ENCODE measurements around the gene TLR6.

TLR6 gene

DNA sequence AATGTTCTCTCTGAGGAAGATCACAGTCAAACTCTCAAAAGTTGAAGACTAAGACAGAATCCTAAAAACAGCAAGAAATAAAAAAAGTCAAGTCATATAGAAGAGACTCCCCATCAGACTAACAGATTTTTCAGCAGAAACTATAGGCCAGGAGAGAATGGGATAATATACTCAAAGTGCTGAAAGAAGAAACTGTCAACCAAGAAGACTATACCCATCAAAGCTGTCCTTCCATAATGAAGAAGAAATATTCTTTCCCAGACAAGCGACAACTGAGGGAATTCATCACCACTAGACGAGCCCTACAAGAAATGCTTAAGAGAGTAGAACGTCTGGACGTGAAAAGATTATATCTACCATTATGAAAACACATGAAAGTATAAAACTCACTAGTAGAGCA is 22.0 kb downstream of the TLR6 start:
- H3K36me3 ChIP-seq (ENCODE audit: insufficient read depth, low read length): no peaks in the 10 kb centered on the region
- no peaks in the 10 kb centered on the region for H3F3A ChIP-seq (ENCODE audit: low read depth)
- H2AFZ ChIP-seq (ENCODE audit: low read length): no peak overlapping the region
- no peak overlapping the region for H3K4me3 ChIP-seq (ENCODE audit: low read length, poor library complexity, severe bottlenecking)
- H3K4me2 ChIP-seq (ENCODE audit: low read depth, low read length, poor library complexity, severe bottlenecking): no peak overlapping the region
- no peak overlapping the region for H3K9ac ChIP-seq (ENCODE audit: low read depth, low read length, poor library complexity, severe bottlenecking)
- H3K79me2 ChIP-seq (ENCODE audit: insufficient read depth, low read length): no peaks in the 10 kb centered on the region
- peaks cover 4% of the 10 kb centered on the region for H3K4me1 ChIP-seq (ENCODE audit: insufficient read depth, low read length, poor library complexity, severe bottlenecking)
- no peaks in the 10 kb centered on the region for H3K9me2 ChIP-seq (replicated peaks; ENCODE audit: low read depth, low read length)
- TF ChIP-seq EZH2phosphoT487 (IDR thresholded peaks at IDR 0.05; ENCODE audit: borderline replicate concordance): no peak
- TF ChIP-seq, protein P1, sequence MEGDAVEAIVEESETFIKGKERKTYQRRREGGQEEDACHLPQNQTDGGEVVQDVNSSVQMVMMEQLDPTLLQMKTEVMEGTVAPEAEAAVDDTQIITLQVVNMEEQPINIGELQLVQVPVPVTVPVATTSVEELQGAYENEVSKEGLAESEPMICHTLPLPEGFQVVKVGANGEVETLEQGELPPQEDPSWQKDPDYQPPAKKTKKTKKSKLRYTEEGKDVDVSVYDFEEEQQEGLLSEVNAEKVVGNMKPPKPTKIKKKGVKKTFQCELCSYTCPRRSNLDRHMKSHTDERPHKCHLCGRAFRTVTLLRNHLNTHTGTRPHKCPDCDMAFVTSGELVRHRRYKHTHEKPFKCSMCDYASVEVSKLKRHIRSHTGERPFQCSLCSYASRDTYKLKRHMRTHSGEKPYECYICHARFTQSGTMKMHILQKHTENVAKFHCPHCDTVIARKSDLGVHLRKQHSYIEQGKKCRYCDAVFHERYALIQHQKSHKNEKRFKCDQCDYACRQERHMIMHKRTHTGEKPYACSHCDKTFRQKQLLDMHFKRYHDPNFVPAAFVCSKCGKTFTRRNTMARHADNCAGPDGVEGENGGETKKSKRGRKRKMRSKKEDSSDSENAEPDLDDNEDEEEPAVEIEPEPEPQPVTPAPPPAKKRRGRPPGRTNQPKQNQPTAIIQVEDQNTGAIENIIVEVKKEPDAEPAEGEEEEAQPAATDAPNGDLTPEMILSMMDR (conservative IDR thresholded peaks at IDR 0.05; ENCODE audit: low read length): no peak
- H3K9me3 ChIP-seq (ENCODE audit: insufficient read depth, low read depth, low read length): 0 out of 2 replicates have a peak, but pooled peaks cover 5% of the 10 kb centered on the region
- no peaks in the 10 kb centered on the region for H4K20me1 ChIP-seq (ENCODE audit: insufficient read depth, low read length, poor library complexity, severe bottlenecking)
- H3K27me3 ChIP-seq (ENCODE audit: insufficient read depth, low read length, poor library complexity, severe bottlenecking): peaks cover 5% of the 10 kb centered on the region

DNA sequence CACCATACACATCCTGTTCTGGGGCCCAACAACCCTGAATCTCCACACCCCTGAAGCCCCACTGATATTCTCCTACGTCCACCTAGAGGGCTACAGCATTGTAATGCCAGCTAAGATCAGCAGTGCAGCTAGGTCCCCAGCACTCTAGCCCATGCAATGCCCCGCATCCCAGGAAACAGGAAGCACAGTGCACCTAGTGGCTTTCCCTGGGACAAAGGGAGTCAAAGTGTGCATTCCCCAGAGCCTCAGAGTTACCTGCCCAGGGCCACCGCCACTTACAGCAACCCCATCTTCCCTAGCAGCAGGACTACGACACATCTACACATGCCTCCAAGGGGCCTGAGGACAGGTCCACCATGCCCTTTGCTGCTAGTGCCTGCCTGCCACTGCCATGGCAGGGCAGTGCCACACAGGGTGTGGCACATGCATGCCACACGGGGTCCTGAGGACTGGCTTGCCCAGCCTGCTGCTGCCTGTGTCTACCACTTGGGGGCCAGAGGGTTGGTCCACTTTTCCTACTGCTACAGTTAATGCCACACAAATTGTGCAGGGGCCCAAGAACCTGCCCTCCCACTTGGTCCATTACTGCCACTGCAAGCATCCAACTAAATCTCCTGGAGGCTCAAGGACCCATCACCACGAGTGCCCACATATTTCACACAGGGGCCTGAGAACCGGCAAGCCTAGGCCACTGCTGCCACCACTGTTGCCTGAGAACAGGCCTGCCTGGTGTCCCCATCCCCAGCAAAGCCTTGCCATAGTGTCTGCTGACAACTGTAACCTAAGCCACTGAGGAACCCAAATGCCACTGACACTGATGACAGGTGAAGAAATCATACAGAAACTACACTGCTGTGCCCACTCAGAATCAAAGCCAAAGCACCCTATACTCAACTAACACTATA is 23.7 kb downstream of the TLR6 start:
- H3K9ac ChIP-seq (ENCODE audit: low read depth, low read length, poor library complexity, severe bottlenecking): no peak overlapping the region
- TF ChIP-seq, protein P1 (conservative IDR thresholded peaks at IDR 0.05; ENCODE audit: low read length): no peak; the same call in 1 of the 2 replicates
- TF ChIP-seq EZH2phosphoT487 (IDR thresholded peaks at IDR 0.05; ENCODE audit: borderline replicate concordance): no peak
- no peaks in the 10 kb centered on the region for H3K9me2 ChIP-seq (replicated peaks; ENCODE audit: low read depth, low read length)
- no peak overlapping the region for H3K4me2 ChIP-seq (ENCODE audit: low read depth, low read length, poor library complexity, severe bottlenecking)
- peaks cover 5% of the 10 kb centered on the region for H3K27me3 ChIP-seq (ENCODE audit: insufficient read depth, low read length, poor library complexity, severe bottlenecking)
- no peak overlapping the region for H3K4me3 ChIP-seq (ENCODE audit: low read length, poor library complexity, severe bottlenecking)
- peaks cover under 1% of the 10 kb centered on the region for H3K4me1 ChIP-seq (ENCODE audit: insufficient read depth, low read length, poor library complexity, severe bottlenecking)
- H3K36me3 ChIP-seq (ENCODE audit: insufficient read depth, low read length): no peaks in the 10 kb centered on the region
- H3F3A ChIP-seq (ENCODE audit: low read depth): no peaks in the 10 kb centered on the region
- no peak overlapping the region for H2AFZ ChIP-seq (ENCODE audit: low read length)
- no peaks in the 10 kb centered on the region for H3K79me2 ChIP-seq (ENCODE audit: insufficient read depth, low read length)
- 0 out of 2 replicates have a peak, but pooled peaks cover 5% of the 10 kb centered on the region for H3K9me3 ChIP-seq (ENCODE audit: insufficient read depth, low read depth, low read length)
- H4K20me1 ChIP-seq (ENCODE audit: insufficient read depth, low read length, poor library complexity, severe bottlenecking): no peaks in the 10 kb centered on the region

DNA sequence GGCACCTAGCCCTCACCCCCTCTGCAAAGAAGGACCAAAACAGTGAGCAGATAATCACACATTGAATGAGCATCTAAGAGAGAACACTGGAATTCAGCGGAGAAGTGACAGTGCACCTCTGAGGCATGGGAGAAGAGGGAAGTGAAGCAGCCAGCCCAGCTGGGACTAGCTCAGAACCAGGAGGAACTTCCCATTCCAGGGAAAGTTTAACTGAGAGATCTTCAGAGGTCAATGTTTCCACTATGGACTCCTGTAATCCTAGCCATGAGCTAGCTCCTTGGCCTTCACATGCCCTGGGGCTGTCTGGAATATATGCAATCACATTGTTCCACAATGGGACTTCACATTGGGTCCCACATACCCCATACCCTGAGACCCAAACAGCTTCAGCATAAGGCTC is 24.4 kb downstream of the TLR6 start:
- Histone ChIP-seq H3K27me3 (ENCODE audit: insufficient read depth, low read length, poor library complexity, severe bottlenecking) (peaks cover 5% of the 10 kb centered on the region), H3K9me3 (ENCODE audit: insufficient read depth, low read depth, low read length) (0 out of 2 replicates have a peak, but pooled peaks cover 5% of the 10 kb centered on the region), H3F3A (ENCODE audit: low read depth) (no peaks in the 10 kb centered on the region), H3K9me2 (replicated peaks; ENCODE audit: low read depth, low read length) (no peaks in the 10 kb centered on the region), H2AFZ (ENCODE audit: low read length) (no peak overlapping the region), H3K4me2 (ENCODE audit: low read depth, low read length, poor library complexity, severe bottlenecking) (no peak overlapping the region), H4K20me1 (ENCODE audit: insufficient read depth, low read length, poor library complexity, severe bottlenecking) (no peaks in the 10 kb centered on the region), H3K36me3 (ENCODE audit: insufficient read depth, low read length) (no peaks in the 10 kb centered on the region), H3K4me1 (ENCODE audit: insufficient read depth, low read length, poor library complexity, severe bottlenecking) (no peaks in the 10 kb centered on the region), H3K9ac (ENCODE audit: low read depth, low read length, poor library complexity, severe bottlenecking) (no peak overlapping the region), H3K4me3 (ENCODE audit: low read length, poor library complexity, severe bottlenecking) (no peak overlapping the region), H3K79me2 (ENCODE audit: insufficient read depth, low read length) (no peaks in the 10 kb centered on the region)
- no peak for TF ChIP-seq EZH2phosphoT487 (IDR thresholded peaks at IDR 0.05; ENCODE audit: borderline replicate concordance)
- TF ChIP-seq, protein P1 (conservative IDR thresholded peaks at IDR 0.05; ENCODE audit: low read length): no peak

Measured in Loucy (cell line).